Right hindlimb (tissue), 1 donor: Measurements from ENCODE around the gene XPO6.
"Not testable (repeated sequence)": the region's sequence is repeated elsewhere in the genome, so short reads cannot be mapped to it uniquely, and the experiment has no call there.

Experiments used
- DNase-seq: peaks from one replicate; pipeline ENCODE4 v3.0.0-alpha.2; 2018

Gene XPO6

DNA sequence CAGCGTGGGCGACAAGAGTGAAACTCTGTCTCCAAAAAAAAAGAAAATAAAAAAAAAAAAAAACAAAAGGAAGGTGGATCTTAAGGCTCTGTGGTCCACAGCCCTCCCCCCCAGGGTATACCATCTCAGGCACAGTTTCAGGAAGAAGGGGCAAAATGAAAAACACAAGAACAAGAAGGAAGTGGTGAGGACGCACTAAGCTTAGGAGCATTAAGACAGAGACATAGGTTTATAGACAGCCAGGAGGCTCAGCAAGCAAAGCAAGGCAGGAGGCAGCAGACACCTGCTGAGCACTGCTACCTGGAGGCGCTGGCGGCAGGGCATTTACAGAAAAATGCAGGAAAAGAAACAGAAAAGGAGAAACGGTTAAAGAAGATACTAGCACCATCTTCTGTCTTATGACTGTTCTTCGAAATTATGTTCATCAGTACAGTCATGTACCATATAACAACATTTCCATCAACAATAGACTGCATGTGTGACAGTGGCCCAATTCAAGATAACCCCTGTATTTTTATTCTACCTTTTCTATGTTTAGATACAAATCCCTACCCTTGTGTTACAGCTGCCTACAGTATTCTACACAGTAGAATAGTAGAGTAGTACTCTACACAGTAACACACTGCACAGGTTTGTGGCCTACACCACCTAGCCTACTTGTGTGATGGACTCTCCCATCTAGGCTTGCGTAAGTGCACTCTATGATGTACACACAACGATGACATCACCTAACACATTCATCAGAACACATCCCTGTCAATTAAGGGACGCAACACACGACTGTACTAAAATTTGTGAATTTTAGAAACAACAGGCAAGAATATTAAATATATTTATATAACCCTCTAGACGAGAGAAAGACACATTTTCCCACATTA is 62.5 kb downstream of the XPO6 start:
- no peak for DNase-seq

DNA sequence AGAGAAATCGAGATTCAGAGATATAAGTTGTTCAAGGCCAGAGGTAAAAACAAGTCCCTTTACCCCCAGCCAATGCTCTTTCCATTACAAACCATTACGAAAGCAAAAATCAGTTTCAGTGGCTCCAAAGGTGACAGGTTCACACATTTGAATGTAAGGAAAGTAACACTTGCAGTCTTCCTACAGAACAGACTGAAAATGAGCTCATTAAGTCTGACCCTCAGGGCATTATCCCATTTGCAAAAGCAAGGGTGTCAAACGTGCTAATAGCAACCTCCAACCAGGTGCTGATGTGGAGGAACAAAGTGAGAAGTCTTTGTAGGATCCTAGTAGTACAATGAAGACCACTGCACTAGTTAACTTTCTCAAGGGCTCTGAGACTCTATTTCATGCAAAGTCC is 65.2 kb downstream of the XPO6 start:
- no peak for DNase-seq

DNA sequence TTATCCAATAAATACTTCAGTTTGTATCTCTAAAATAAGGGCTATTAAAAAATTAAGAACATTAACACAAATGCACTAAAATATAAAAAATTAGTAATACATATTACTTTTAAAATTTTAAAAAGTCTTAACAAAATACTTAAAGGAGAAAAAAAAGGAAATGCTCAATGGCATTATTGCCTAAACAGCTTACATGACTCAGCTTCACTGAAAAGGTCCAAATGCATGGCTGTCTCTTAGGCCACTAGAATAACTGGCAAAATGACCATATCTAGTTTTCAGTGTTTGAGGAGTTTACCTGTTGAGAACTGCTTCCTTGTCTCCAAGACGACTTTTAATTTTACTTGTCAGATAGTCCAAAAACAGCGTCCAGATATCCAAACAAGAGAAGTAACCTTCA is 66.0 kb downstream of the XPO6 start:
- no peak for DNase-seq

DNA sequence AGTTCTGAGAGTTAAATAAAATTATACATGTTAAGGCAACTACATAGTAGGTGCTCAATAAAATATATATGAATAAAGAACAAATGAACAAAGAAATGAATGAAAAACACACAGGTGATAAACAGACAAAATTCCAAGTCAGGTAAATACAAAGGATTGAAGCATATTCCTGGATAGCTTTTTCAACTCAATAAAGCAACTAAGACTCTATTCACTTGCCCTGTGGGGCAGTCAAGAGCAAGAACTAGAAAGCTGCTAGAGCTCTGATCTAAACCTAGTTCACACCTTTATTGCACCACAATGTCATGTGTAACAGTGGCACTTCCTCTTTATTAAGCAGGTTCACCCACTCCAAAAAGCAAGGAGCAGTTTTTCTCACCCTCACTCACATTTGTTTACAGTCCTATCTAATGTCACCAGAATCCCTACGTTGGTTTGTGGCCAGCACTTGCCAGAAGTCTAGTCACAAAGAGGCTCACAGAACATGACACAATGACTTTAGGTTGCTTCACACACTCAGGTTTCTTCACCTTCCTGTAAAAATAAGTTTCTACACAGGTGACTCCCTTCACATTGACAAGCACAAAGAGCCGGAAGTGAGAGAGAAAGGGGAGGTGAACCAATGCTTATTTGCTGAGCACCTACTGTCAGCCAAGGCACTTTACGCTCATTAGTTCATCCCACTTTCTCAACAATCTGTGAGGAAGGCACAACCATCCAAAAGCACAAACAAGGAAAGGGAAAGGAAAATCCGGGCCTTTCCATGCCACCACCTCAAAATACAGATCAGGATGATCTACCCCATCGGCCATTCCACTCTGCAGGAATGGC is 70.8 kb downstream of the XPO6 start:
- DNase-seq: no peak

DNA sequence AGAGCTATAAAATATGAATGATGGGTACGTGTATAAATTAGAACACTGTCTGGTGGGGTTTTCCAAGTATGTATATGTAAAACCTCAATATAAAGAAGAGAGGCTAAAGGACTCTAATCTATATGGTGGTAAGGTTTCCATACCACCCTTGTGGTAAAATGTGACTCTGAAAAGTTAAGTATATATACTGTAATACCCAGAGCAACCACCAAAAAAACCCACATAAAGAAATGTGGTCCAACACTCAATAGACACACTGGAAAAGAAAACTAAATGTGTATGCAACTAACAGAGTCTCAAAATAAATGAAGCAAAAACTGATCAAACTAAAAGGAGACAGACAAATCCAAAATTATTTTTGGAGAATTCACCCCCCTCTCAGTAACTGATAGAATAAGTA is 72.2 kb downstream of the XPO6 start:
- no peak for DNase-seq

DNA sequence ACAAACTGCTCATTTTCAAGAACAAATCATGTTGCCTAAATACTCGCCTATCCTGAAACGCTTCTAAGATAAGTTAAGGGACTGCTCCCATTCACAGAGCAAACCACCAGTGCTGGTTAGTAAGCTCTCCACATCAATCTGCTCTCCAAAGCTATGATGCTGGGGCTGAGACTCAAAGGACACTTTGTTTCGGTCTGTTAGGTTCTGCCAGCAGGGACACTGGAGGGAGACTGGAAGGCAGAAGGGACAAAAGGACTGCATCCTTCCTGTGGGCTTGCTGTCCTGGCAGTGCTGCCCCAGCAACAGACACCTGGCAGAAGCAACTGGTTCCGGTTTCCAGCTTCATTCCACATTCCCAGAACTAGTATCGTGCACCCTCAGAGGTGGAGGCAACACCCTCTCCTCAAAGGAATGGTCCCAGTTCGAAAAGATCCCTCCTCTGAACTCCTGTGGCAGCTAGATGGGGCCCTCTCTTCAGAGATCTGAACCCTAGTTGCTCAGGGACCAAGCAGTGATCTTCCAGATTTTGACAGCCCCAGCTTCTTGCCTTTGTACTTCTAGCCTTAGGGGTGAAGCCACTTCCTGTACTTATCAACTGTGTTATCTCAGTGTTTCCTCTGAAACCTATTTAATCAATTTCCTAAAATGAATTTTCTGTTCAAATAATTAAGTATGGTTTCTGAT is 74.9 kb downstream of the XPO6 start:
- DNase-seq: no peak

DNA sequence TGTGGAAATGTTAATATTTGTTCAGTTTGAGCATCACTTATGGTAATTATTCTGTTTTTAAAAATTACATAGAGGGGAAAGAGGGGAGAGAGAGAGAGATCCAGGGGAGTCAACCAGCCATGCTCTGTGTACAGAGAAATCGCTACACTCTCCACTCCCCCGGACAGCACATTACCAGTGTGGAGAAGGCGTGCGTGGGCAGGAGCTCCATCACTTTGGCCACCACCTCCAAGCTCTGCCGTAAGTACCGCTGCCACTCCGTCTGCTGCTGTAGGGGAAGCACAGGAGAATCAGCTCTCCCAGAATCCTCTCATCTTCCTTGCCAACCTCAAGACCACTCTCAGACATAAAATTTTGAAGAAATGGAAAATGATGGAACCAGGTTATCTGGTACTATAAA is 78.1 kb downstream of the XPO6 start:
- no peak for DNase-seq

DNA sequence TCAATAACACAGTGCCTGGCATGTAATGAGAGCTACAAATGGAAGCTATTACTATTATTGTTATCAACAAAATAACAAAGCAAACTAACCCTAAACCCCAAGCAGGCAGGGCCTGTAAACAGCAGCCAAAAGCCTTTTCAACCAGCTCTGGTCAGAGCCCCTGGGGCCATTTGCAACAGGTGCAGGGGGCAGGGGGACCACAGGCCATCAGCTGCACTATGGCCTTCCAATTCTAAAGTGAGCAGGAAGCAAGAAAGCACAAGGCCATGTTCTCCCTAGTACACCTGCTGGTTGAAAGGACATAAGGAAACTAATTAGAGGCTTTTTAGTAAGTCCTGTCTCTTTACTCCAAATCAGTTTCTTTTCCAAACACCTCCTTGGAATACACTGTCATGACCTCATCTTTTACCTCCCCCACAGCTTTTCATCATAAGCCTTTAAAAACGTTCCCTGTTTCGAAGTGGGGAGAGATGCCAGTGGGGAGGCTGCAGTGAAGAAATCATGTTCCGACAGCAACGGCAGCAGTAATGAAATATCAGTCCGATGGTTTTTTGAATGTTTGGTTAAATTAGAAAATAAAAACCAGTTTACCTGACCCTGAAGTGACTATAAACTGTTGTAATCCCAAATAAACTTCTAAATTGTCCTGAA is 79.9 kb downstream of the XPO6 start:
- DNase-seq: no peak

DNA sequence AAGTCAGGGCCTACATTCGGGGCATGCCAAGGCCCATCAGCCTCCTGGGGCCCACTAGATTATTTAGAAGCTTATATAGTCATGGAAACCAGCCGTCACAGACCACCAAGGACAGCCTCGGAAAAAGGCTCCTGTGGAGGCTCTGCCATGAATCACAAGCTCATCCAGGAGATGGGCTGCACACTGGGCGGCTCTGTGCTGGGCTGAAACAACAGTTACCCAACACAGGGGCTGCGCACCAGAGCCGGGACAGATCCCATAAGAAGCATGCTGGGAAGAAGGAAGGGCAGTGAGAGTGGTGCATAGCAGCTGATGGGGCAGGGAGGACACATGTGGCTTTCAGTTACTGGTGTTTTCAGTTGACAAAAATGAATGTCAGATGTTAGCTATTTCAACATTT is 80.6 kb downstream of the XPO6 start:
- DNase-seq: no peak

DNA sequence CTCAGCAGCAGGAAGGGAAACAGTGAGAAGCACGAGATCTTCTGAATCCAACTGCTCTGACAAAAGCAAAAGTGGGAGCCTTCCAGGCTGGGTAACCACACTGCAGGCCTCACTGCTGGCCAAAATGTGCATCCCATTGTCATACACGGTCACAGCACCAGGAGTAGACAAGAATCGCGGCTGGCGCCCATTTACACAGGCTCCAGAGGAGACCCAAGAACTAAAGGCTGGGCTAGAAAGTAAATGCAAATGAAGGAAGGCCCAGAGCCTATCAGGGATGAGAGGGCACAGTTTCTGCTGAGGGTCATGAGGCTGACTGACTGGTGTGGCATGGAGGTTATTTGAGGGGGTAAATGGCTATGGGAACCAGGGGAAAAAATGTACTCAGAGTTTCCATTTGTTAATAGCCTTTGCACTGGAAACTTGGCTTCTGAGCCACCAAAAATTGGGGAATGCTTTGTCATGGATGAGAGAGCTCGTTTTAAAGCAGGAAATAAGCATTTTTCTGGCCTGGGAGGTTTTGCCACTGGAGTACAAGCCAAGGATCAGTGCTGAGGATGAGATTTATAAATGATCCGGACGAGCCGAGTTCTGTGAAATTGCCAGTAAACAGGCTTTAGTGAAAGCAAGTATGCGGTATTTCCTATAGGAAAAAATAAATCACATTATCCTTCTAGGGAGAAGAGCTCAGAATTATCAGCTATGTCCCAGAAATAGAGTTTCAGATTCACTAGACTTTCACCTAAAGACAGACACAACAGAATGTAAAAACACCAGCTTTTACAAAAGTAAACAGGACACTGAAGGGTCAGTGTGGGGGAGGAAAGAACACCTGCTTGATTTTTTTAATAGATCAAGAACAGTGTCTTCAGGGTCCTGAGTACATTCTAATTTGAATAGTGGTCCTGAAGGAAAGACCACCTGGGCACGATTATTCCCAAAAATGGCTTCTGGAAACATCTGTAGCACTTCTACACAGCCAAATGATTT is 81.4 kb downstream of the XPO6 start:
- DNase-seq: peak; percentile 56

DNA sequence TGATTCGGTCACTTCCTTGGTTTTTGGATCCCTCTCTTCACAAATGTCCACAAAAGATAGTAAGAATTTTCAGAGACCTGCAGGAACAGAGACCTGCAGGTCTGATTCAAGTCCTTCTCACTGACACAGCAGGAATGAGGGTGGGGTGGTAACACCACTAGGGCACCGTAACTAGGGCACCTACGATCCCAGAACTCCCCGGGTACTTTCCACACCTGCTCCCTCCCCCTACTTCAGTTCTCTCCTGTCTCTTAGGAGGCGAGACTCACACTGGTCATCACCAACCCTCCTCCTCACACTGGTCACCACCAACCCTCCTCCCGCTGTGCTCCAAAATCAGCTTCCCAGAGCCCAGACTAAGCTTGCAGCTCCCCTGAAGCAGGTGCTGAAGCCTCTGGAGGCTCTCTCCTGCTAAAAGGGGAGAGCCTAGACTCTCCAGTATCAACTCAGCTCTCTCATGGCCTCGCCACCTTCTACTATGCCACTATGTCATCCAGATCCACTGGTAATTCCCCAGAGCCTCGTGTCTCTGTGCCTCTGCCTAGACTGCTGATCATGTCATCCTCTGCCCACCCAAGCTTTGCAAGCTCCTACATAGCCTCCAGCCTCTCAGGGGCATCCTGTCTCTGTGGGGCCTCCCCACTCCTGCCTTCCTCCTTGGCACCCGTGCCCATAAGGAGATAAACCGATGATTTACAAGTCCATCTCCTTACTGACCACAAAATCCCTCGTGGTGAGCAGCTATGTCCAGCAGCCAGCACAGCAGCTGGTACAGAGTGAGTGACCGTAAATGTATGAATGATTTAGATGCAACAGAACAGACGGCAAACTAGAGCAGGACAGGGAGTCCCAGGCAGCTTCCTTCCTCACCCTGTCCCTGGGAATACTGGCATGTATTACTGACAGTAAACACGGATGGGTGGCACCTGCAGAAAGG is 84.8 kb downstream of the XPO6 start:
- DNase-seq: no peak

DNA sequence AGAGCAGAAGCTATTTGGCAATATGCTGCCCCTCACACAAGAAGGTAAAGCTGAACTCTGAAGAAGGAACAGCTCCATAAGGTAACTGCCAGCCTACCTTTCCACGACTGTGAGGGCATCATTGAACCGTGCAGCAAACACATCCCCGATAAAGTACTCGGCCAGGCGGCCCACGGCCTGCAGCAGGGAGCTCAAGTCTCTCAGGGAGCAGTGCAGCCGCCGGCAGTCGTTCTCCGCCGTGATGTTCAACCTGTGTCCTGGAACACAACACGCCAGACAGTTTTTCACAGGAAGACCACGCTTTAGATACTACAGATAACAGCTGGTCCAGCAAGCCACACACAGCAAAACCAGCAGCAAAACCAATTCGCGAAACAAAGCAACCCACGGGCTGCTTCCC is 86.2 kb downstream of the XPO6 start:
- no peak for DNase-seq

DNA sequence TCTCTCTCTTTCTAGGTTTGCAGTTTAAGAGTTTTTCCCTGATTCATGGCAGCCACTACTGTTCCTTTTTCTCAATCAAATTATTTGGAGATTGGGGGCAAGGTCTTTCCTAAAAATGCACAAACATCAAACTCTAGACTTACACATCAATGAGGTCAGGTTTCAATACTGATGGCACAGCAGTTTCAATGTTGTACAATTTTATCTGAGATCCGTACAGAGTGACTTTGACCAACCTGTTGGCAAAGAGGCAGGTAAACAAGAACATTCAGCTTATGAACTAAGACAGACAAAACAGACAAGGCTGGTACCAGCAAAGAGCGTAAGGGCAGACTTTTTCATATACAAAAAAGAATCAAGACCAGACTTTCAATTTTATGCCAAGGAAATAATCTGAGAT is 90.2 kb downstream of the XPO6 start:
- no peak for DNase-seq

DNA sequence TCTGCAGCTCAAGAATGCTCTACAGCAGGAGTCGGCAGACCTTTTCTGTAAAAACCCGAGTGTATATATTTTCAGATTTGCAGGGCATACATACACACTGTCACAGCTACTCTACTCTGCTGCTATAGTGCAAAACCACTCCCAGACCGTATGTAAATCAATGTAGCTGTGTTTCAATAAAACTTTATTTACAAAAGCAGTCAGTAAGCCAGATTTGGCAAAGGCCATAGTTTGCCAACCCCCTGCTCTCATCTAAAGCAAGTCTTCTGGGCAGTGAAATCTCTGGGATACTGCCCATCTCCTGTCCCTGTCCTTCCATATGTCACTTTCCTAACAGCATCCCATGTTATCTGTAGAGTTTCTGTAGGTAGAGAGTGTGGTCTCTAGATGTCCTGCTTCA is 91.0 kb downstream of the XPO6 start:
- no peak for DNase-seq

DNA sequence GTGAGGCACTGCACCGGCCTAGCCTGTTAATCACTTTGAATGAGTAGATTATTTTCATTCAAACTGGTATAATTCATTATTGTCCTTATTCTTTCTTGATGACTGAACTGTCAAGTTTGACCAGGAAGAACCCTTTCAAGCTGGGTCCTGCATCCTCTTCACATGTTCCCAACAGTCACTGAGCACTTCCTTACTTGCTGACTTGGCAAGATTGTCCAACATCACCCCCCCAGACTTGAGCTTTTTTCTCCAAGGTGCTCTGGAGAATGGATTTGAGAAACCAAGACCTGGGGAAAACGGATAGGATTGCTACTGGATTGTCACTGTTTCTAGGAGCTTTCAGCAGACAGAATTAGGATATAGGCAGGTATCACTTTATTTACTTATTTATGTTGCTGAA is 93.1 kb downstream of the XPO6 start:
- no peak for DNase-seq

DNA sequence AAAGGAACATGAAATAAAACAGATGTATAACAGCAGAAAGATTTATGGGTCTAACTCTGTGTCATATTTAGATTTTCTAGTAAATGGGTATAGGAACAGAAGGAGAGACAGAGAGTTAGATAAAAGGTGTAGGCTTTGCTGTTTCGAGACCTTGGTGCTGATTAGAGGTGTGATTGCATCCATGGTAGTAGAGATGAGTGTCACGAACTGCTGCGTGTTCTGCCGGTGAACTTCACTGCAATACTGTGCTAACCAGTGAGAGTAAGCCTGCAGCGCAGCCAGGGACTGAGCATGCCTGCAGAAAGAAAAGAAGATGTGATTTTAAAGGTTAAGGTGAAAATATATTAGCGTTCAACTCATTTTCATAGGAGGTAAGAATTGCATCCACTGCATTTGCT is 94.6 kb downstream of the XPO6 start:
- DNase-seq: no peak

DNA sequence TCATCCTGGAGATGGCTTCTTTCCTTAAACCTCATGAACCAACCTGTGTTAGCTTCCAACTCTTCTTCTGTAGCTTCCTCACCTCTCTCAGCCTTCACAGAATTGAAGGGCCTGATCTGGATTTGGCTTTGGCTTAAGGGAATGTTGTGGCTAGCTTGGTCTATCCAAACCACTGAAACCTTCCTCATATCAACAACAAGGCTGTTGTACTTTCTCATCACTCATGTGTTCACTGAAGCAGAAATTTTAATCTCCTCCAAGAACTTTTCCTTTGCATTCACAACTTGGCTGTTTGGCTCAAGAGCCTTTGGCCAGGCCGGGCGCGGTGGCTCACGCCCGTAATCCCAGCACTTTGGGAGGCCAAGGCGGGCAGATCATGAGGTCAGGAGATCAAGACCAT is 95.9 kb downstream of the XPO6 start:
- DNase-seq: not testable (repeated sequence)

DNA sequence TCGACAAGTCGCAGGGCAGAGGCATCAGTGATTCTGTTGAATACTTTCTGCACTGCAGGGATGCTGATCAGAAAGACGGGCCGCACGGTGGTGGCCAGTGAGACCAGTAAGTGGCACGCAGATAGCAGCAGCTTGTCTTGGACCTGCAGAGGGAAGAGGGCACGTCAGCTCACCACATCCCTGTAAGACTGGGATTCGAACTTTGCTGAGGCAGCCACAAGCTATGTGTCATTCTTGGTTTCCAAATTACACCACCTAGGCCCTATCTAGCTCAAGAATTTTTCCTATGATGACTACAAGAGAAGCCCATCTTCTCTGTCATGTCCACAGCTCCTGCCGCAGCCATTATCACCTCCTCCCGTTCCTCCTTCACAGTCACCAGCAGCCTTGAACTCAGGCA is 98.9 kb downstream of the XPO6 start:
- DNase-seq: no peak

DNA sequence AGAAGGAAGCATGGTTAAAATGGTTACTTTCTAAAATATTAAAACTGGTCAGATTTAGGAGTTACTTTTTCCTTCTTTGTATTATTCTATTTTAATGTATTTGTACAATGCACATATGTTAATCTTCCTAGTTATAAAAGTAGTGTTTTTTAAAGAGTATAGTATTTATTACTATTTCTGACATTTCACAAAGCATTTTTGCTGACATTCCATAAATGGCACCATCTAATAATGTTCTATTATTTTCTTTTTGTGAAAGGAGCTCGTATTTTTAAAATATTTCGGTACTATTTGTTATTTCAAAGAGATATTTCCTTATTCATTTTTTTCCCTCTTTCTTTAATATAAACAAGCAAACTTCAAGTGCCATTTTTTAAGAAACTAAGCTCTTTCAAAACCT is 100.8 kb downstream of the XPO6 start:
- no peak for DNase-seq

DNA sequence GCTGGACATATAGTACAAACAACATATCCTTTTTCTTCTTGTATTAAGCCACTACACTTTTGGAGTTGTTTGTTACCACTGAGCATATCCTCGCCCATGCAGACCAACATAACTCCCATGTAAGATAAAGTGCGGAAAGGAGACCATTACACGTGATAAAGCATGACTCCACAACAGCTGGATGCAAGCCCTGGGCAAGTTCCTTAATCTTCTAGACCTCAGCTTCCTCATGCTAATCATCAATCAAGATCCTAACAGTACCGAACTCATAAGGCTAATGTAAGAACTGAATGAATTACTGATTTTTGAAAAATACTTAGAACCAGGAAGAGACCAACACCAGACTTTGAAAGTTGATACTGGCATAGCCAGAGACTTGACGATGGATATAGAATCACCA is 101.3 kb downstream of the XPO6 start:
- DNase-seq: no peak

DNA sequence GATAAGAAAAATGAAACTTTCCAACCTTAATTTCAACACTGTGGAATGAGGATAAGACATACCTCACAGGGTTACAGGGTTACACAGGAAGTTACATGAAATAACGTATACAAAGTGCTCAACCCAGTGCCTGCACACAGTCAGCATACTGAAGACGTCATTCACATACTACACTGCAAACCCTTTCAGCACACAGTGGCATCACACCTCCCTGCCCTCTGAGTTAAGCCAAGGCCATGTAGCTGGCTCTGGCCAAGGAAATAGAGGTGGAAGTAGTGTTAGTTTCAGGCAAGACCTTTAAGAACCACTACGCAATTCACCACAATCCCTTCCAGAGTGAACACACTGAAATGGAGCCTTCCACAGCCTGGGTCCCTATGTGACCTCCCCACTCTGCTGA is 101.7 kb downstream of the XPO6 start:
- DNase-seq: no peak
